ENCODE data around the gene SLC7A6OS.
A peak's percentile ranks its signal among the peaks of the same experiment; 100 is the strongest.

The SLC7A6OS gene

GRCh38 chr16:68331879-68332410 lies 21.2 kb upstream of the SLC7A6OS start:
- intact Hi-C loops (cut with micrococcal nuclease), result no loop called here
- peaks cover 27% of the 10 kb centered on the region for H3K4me1 Mint-ChIP-seq (ENCODE audit: low read depth)
- H3K9me3 Mint-ChIP-seq, result no peaks in the 10 kb centered on the region
- H3K27me3 Mint-ChIP-seq, result no peaks in the 10 kb centered on the region
- H3K36me3 Mint-ChIP-seq (ENCODE audit: low read depth), result peaks cover 42% of the 10 kb centered on the region
- H3K4me3 Mint-ChIP-seq, result peak overlapping the region; percentile 18
- H3K27ac Mint-ChIP-seq, result peak overlapping the region; percentile 77

- Mint-ChIP-seq H3K27ac (no peak overlapping the region), H3K4me3 (no peak overlapping the region), H3K27me3 (no peaks in the 10 kb centered on the region), H3K36me3 (ENCODE audit: low read depth) (peaks cover 35% of the 10 kb centered on the region), H3K4me1 (ENCODE audit: low read depth) (peaks cover 20% of the 10 kb centered on the region), H3K9me3 (no peaks in the 10 kb centered on the region)
- intact Hi-C loops (cut with micrococcal nuclease), result loop anchor here (1.0 kb wide), 2 partner anchors 68 to 89 kb away; no protein-coding TSS in a partner anchor
These were observed 18.2 kb upstream of the SLC7A6OS start for GRCh38 chr16:68328860-68329390.

GRCh38 chr16:68328151-68328859 lies 17.6 kb upstream of the SLC7A6OS start:
- Mint-ChIP-seq H3K27ac (no peak overlapping the region), H3K27me3 (no peaks in the 10 kb centered on the region), H3K36me3 (ENCODE audit: low read depth) (peaks cover 38% of the 10 kb centered on the region), H3K4me3 (no peak overlapping the region), H3K4me1 (ENCODE audit: low read depth) (peaks cover 20% of the 10 kb centered on the region), H3K9me3 (no peaks in the 10 kb centered on the region)
- intact Hi-C loops (cut with micrococcal nuclease), result loop anchor here (1.0 kb wide), 2 partner anchors 67 to 88 kb away; no protein-coding TSS in a partner anchor

- H3K9me3 Mint-ChIP-seq, result no peaks in the 10 kb centered on the region
- H3K4me3 Mint-ChIP-seq, result no peak overlapping the region
- no peak overlapping the region for H3K27ac Mint-ChIP-seq
- peaks cover 64% of the 10 kb centered on the region for H3K36me3 Mint-ChIP-seq (ENCODE audit: low read depth)
- no peaks in the 10 kb centered on the region for H3K27me3 Mint-ChIP-seq
- no peaks in the 10 kb centered on the region for H3K4me1 Mint-ChIP-seq (ENCODE audit: low read depth)
- intact Hi-C loops (cut with micrococcal nuclease), result no loop called here
These were observed 14.1 kb upstream of the SLC7A6OS start for GRCh38 chr16:68324780-68325357.

- no peak overlapping the region for H3K27ac Mint-ChIP-seq
- H3K9me3 Mint-ChIP-seq, result no peaks in the 10 kb centered on the region
- no peaks in the 10 kb centered on the region for H3K4me1 Mint-ChIP-seq (ENCODE audit: low read depth)
- no peaks in the 10 kb centered on the region for H3K27me3 Mint-ChIP-seq
- H3K4me3 Mint-ChIP-seq, result no peak overlapping the region
- H3K36me3 Mint-ChIP-seq (ENCODE audit: low read depth), result peaks cover 68% of the 10 kb centered on the region
- intact Hi-C loops (cut with micrococcal nuclease), result no loop called here
These were observed 13.6 kb upstream of the SLC7A6OS start for GRCh38 chr16:68324336-68324735.

- intact Hi-C loops (cut with micrococcal nuclease), result no loop called here
- Mint-ChIP-seq H3K36me3 (ENCODE audit: low read depth) (peaks cover 88% of the 10 kb centered on the region), H3K27me3 (no peaks in the 10 kb centered on the region), H3K9me3 (no peaks in the 10 kb centered on the region), H3K4me3 (no peak overlapping the region), H3K27ac (peak overlapping the region; percentile 1), H3K4me1 (ENCODE audit: low read depth) (peaks cover 7% of the 10 kb centered on the region)
These were observed 8.6 kb upstream of the SLC7A6OS start for GRCh38 chr16:68319185-68319908.

- H3K36me3 Mint-ChIP-seq (ENCODE audit: low read depth), result peaks cover 69% of the 10 kb centered on the region
- no peaks in the 10 kb centered on the region for H3K27me3 Mint-ChIP-seq
- H3K27ac Mint-ChIP-seq, result no peak overlapping the region
- H3K4me3 Mint-ChIP-seq, result no peak overlapping the region
- H3K9me3 Mint-ChIP-seq, result no peaks in the 10 kb centered on the region
- intact Hi-C loops (cut with micrococcal nuclease), result loop anchor here (5.0 kb wide), 1 partner anchor 66 kb away; the partner anchor contains the start of gene PLA2G15
- peaks cover 30% of the 10 kb centered on the region for H3K4me1 Mint-ChIP-seq (ENCODE audit: low read depth)
These were observed 2.4 kb upstream of the SLC7A6OS start for GRCh38 chr16:68313116-68313515.

GRCh38 chr16:68310437-68310773 lies 341 bp downstream of the SLC7A6OS start:
- peak overlapping the region; percentile 95 for H3K27ac Mint-ChIP-seq
- intact Hi-C loops (cut with micrococcal nuclease), result loop anchor here (1.0 to 5.0 kb wide), 3 partner anchors 45 to 63 kb away; partner anchors contain the start of gene PLA2G15
- H3K36me3 Mint-ChIP-seq (ENCODE audit: low read depth), result peaks cover 71% of the 10 kb centered on the region
- H3K4me3 Mint-ChIP-seq, result peak overlapping the region; percentile 92
- H3K27me3 Mint-ChIP-seq, result no peaks in the 10 kb centered on the region
- H3K4me1 Mint-ChIP-seq (ENCODE audit: low read depth), result peaks cover 30% of the 10 kb centered on the region
- no peaks in the 10 kb centered on the region for H3K9me3 Mint-ChIP-seq

GRCh38 chr16:68309799-68310198 lies 947 bp downstream of the SLC7A6OS start:
- H3K36me3 Mint-ChIP-seq (ENCODE audit: low read depth), result peaks cover 71% of the 10 kb centered on the region
- peak overlapping the region; percentile 92 for H3K4me3 Mint-ChIP-seq
- H3K27me3 Mint-ChIP-seq, result no peaks in the 10 kb centered on the region
- intact Hi-C loops (cut with micrococcal nuclease), result loop anchor here (1.0 to 5.0 kb wide), 3 partner anchors 44 to 62 kb away; partner anchors contain the start of gene PLA2G15
- H3K9me3 Mint-ChIP-seq, result no peaks in the 10 kb centered on the region
- H3K4me1 Mint-ChIP-seq (ENCODE audit: low read depth), result peaks cover 30% of the 10 kb centered on the region
- H3K27ac Mint-ChIP-seq, result peak overlapping the region; percentile 95

- H3K36me3 Mint-ChIP-seq (ENCODE audit: low read depth), result peaks cover 89% of the 10 kb centered on the region
- H3K27me3 Mint-ChIP-seq, result no peaks in the 10 kb centered on the region
- no peak overlapping the region for H3K4me3 Mint-ChIP-seq
- H3K9me3 Mint-ChIP-seq, result no peaks in the 10 kb centered on the region
- peaks cover 22% of the 10 kb centered on the region for H3K4me1 Mint-ChIP-seq (ENCODE audit: low read depth)
- intact Hi-C loops (cut with micrococcal nuclease), result no loop called here
- H3K27ac Mint-ChIP-seq, result no peak overlapping the region
These were observed 4.1 kb downstream of the SLC7A6OS start for GRCh38 chr16:68306633-68307032.

GRCh38 chr16:68300734-68301459 lies 9.8 kb downstream of the SLC7A6OS start:
- Mint-ChIP-seq H3K36me3 (ENCODE audit: low read depth) (peaks cover 98% of the 10 kb centered on the region), H3K4me3 (no peak overlapping the region), H3K27ac (peak overlapping the region; percentile 13), H3K4me1 (ENCODE audit: low read depth) (peaks cover 38% of the 10 kb centered on the region), H3K9me3 (no peaks in the 10 kb centered on the region), H3K27me3 (no peaks in the 10 kb centered on the region)
- intact Hi-C loops (cut with micrococcal nuclease), result no loop called here

- Mint-ChIP-seq H3K9me3 (no peaks in the 10 kb centered on the region), H3K27ac (no peak overlapping the region), H3K4me3 (no peak overlapping the region), H3K4me1 (ENCODE audit: low read depth) (peaks cover 42% of the 10 kb centered on the region), H3K27me3 (no peaks in the 10 kb centered on the region), H3K36me3 (ENCODE audit: low read depth) (peaks cover 98% of the 10 kb centered on the region)
- intact Hi-C loops (cut with micrococcal nuclease), result no loop called here
These were observed 10.9 kb downstream of the SLC7A6OS start for GRCh38 chr16:68299571-68300453.

Measured in dendritic cell treated with granulocyte-macrophage colony-stimulating factor and Interleukin-4, amounts not matched to agents 40 ng/mL and 50 ng/mL, for 4 days (primary cell).